ENCODE measurements around the gene DYSF.

The DYSF gene

GRCh38 chr2:71507476-71507875 lies 54.1 kb downstream of the DYSF start:
- TF ChIP-seq CTCF (IDR thresholded peaks at IDR 0.05), result no peak

DNA sequence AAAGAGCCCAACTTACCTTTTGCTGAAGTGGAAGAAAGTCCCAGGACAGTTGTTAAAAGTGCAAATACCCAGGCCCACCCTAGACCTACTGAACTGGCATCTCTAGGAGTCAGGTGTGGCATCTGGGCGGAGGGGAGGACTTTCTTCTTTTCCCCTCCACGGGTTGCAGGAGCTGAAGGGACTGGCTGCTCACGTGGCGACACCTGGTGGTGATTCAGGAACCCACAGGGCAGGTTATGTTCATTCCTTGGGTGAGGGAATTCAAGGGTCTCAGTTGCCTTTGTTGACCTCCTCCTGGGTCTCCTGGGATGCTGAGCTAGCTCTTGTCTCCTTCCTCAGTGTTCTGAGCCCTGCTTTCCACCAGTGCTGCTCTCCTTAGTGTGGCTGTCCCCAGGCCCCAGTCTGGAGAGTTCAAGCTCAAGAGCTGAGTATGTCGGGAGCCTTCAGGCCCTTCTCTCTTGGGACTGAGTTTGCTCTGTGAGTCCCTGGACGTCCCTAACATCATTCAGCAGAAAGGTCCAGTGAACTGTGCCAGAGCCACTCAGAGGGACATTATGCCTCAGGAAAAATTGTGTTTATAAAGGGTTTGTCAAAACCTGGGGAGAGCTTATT lies 56.9 kb downstream of the DYSF start:
- TF ChIP-seq CTCF (IDR thresholded peaks at IDR 0.05), result peak; percentile 70

GRCh38 chr2:71510938-71511337 lies 57.6 kb downstream of the DYSF start:
- no peak for TF ChIP-seq CTCF (IDR thresholded peaks at IDR 0.05)

DNA sequence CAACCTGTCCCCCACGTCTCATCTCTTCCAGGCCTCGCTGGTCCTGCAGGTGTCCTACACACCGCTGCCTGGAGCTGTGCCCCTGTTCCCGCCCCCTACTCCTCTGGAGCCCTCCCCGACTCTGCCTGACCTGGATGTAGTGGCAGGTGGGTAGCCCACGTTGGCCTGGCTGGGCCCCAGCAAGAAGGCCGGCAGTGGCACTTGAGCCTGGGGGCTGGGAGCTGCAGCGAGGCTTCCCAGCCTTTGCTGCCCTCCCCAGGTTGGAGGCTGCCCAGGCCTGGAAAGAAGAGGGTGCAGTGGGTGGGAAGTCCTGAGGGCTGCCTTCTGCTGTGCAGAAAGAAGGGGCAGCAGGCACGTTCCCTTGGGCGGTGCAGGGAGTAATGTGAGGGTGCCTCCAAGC lies 58.4 kb downstream of the DYSF start:
- no peak for TF ChIP-seq CTCF (IDR thresholded peaks at IDR 0.05)

GRCh38 chr2:71512386-71512785 lies 59.0 kb downstream of the DYSF start:
- no peak for TF ChIP-seq CTCF (IDR thresholded peaks at IDR 0.05)

GRCh38 chr2:71513096-71513495 lies 59.7 kb downstream of the DYSF start:
- TF ChIP-seq CTCF (IDR thresholded peaks at IDR 0.05), result no peak

- TF ChIP-seq CTCF (IDR thresholded peaks at IDR 0.05), result no peak
Observed at GRCh38 chr2:71513721-71514120, 60.4 kb downstream of the DYSF start.
